ENCODE data around the gene PDCD11.

GRCh38 chr10:103429647-103430046, 33.2 kb downstream of the PDCD11 start:
- TF ChIP-seq POLR2A (IDR thresholded peaks at IDR 0.05): no peak
- TF ChIP-seq, protein P1, sequence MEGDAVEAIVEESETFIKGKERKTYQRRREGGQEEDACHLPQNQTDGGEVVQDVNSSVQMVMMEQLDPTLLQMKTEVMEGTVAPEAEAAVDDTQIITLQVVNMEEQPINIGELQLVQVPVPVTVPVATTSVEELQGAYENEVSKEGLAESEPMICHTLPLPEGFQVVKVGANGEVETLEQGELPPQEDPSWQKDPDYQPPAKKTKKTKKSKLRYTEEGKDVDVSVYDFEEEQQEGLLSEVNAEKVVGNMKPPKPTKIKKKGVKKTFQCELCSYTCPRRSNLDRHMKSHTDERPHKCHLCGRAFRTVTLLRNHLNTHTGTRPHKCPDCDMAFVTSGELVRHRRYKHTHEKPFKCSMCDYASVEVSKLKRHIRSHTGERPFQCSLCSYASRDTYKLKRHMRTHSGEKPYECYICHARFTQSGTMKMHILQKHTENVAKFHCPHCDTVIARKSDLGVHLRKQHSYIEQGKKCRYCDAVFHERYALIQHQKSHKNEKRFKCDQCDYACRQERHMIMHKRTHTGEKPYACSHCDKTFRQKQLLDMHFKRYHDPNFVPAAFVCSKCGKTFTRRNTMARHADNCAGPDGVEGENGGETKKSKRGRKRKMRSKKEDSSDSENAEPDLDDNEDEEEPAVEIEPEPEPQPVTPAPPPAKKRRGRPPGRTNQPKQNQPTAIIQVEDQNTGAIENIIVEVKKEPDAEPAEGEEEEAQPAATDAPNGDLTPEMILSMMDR (IDR thresholded peaks at IDR 0.05): no peak

All from uterus (tissue), 2 donors.